Suppressor macrophage treated with lipopolysaccharide for 4 hours (primary cell): Measurements from ENCODE around the gene SELENOT.
A peak's percentile ranks its signal among the peaks of the same experiment; 100 is the strongest.
"Not testable (repeated sequence)": the region's sequence is repeated elsewhere in the genome, so short reads cannot be mapped to it uniquely, and the experiment has no call there.

Source experiments
- DNase-seq: peaks from one replicate; pipeline ENCODE4 v3.0.0-alpha.2; 2020

SELENOT gene, protein sequence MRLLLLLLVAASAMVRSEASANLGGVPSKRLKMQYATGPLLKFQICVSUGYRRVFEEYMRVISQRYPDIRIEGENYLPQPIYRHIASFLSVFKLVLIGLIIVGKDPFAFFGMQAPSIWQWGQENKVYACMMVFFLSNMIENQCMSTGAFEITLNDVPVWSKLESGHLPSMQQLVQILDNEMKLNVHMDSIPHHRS

DNA sequence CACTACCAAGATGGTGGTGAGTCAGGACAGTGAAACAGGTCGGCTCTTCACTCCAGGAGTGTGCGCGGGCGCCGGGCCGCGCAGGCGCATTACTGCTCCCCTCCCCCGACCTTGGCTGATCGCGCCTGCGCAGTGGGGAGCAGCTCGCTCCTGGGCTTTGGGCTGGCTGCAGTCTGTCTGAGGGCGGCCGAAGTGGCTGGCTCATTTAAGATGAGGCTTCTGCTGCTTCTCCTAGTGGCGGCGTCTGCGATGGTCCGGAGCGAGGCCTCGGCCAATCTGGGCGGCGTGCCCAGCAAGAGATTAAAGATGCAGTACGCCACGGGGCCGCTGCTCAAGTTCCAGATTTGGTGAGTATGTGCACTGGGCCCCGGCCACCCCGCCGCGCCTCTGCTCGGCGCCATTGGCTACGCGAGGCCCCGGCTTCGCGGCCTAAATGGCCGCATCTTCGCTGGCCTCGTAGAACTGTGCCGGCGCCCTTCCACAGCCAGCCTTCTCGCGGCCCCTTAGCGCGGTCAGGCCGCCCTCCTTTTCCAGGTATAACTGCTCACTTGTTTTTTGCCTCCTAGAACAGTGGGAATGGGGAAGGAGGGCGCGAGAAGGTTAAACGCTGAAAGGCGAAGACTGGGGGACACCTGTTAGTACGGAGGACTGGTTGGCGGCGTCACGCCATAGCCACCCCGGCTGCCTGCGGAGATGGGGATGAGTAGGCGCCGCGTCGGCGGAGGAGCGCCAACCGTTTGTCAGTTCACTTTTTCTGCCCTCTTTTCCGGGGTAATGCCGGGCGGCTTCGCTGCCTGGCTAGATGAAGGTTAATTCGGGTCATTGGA, at the start of gene SELENOT:
Gene SELENOT, plus strand, starts transcription at position 169 of the 827 bp plus-strand sequence. Its CDS starts 42 bp downstream, at position 211.
- peak; percentile 98 for DNase-seq

DNA sequence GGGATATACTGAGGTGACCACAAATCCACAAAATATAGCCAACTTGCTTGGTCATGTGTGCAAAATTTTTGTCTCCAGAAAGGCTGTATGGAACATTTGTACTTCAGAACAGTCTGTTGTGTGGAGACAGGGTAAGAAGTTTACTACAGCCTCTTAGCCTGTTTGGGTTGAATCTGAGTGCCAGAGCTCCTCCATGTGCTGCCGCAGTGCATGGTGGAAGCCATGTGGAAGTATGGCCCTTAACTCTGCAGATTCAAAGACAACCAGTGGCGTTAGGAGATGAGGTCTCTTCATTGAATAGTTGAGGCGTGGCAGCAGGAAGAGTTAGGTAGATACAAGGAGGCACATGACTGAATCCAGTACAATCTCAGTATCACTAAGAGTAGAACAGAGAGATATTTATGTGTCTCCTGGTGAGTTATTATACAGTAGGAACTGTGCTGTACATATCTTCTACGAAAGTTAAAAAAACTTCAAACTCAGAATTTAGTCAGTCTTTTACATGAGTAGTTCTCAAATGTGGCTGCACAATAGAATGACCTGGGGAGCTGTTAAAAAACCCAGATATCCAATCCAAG, 47.2 kb upstream of the SELENOT start:
- DNase-seq = no peak

DNA sequence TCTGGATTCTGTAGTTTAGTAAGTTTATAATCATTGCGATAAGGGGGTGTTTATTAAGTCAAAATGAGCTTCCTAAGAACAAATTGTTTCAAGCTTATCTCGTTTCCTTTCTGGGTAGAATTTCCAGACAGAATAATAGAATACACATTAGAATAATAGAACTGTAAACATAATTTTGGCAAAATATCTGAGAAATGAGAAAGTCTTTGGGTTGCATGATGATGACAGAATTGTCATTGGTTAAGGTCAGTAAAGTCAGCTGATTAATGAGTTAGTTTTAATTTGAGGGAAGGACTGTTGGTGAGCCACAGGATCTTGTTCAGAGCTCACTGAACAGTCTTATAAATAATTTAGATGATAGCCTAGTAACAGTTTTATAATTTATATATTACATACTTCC, 46.3 kb upstream of the SELENOT start:
- no peak for DNase-seq

DNA sequence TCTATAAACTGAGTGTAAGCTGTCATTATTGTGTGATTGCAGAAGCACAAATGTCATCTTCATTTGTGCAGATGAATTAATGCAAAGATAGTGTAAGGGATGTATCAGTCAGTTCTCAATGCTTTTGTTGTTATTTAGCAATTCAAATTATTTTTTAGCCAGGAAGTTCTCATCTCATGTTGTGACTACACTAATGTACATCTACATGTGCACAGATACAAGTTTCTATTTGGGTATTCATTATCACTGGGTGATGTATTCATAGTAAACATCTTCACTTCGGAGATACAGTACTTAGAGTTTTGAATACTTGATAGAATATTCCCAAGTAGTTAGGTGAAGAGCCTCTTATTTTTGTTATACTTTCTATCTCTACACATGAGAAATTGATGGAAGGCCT, 45.4 kb upstream of the SELENOT start:
- no peak for DNase-seq

DNA sequence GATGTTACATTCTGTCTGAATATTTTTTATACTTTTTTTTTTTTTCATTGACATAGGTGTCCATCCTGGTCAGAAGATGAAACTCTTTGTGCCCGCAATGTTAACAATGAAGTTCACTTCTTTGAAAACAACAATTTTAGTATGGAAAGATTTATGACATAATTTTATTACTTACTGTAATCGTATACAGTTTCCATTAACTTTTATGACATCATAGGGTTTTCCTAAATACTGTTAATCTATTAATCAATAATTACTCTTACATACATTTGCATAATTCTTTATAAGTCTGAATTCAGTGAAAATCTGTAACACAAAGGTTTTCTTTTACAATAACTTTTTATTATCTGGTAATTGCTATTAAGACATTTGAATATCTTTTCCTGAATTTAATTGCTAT, 38.9 kb upstream of the SELENOT start:
- no peak for DNase-seq

DNA sequence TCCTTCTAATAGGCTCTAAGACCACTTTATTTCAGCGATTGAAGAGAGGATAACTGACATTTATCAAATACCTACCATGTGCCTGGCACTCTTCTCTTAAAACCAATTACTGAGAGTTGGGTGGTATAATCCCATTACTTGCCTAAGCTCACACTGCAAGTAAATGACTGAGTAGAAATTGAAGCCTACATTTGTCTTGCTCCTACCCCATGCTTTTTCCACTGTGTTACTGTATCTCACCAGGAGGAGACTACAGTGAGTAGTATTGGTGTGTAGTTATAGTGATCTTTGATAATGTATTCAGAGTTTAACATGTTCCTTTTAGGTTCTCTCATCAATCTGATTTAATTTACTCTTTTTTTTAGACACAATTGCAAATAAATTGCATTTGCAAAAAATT, 35.8 kb upstream of the SELENOT start:
- DNase-seq = no peak

DNA sequence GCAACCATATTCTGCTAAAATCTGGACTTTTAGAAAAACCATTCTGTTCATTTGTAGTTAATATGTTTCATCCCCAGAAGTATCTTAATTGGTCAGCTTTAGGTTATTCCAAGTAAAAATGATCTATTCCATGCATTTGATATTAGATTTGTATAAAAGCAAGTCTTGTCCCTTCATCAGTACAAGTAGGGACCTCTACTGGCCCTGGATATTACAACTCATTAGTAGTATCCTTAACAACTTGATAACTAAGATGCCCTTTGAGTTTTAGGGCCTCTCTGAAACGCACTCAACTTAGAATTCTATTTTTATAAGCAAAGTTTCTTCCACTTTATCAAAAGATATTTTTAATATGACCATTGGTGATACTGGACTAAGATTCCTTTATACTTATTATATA, 25.3 kb upstream of the SELENOT start:
- no peak for DNase-seq

DNA sequence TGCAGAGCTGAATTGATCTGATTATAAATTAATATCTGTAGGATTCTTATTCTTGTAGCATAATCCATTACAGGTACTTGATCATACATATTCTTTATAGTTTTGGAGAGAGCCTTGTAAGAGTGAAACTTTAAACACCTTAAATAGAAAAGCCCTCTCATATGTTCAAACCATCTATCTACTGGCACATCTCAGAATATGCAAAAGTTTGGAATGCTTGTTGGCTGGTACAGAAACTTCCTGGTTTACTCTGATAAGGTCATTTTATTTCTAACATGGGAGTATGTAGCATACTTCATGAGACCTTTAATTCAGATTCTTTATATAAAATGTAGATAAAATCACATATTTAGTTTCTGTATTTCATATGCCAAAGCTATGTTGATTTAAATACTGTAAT, 21.9 kb upstream of the SELENOT start:
- no peak for DNase-seq

DNA sequence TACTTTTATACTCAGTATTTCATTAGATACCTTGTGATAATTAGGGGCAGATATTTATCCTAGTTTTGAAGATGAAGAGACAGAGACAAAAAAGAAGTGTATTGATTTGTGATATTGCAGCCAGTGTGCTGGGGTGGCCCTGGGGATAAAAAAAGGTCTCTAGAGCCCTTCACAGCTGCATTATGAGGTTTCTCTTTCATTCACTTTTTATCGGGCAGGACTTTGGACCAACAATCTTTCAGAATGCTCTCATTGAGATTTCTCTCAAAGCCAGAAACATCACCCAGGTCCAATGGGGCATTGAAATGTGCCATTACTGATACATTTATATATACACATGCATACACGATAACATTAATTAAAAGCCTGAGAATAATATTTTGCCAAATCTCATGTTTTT, 20.5 kb upstream of the SELENOT start:
- no peak for DNase-seq

DNA sequence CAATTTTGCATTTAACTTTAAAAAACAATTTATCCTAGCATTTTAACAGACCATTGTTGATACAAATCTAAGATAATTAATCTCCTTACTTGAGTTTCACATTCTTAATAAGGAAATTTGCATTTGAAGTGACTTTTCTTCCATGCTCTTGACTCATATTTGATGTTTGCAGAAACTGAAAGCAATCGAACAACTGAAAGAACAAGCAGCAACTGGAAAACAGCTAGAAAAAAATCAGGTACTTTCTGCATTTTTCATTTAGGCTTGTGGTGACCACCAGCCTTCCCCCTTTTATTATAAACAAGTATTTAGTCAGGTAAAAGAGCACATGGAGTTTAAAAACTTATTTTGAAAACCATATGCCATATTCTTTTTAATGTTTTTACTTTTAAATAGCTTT, 20.1 kb upstream of the SELENOT start:
- no peak for DNase-seq

DNA sequence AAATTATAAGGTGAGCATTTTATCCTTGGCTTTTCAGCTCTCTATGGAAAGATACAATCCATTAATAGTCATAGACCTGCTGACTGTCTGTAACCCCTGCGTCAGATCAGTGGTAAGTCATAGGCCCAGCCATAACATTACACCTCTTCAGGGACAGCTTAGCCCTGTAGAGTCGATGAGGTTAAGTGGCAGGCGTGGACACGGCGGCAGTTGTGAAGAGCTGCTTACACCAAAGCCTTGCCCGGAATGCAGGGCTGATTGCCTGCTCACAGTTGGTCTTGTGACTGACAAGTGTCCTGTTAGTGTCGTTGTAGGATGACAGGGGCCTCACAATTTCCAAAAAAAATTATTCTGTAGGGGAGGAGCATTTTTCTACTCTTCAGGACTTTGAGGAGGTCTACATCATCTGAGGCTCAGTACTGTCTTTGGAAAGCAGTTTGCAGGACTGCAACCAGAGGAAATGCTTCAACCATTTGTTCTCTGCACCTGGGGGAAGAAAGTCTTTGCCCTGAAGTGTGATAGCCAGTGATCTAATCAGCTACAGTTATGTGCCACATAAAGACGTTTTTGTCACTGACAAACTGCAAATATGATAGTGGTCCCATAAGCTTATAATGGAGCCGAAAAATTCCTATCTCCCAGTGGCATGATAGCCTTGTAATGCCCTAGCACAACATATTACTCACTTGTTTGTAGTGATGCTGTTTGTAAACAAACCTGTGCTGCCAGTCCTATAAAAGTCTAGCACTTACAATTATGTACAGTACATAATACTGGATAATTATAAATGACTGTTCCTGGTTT, 14.9 kb upstream of the SELENOT start:
- DNase-seq = no peak

DNA sequence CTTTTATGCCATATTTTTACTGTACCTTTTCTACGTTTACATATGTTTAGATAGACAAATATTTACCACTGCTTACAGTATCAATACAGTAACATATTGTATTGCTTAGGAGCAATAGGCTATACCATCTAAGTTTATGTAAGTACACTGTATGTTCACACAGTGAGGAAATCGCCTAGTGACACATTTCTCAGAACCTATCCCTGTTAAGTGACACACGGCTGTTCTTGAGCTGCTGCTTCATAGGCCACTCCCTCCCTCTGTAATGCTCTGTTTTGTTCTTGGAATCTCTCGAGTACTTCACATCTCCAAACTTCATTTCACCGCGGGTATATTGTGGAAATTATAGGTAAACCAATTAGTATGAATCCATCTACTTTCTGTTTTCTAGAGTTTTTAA, 13.4 kb upstream of the SELENOT start:
- no peak for DNase-seq

DNA sequence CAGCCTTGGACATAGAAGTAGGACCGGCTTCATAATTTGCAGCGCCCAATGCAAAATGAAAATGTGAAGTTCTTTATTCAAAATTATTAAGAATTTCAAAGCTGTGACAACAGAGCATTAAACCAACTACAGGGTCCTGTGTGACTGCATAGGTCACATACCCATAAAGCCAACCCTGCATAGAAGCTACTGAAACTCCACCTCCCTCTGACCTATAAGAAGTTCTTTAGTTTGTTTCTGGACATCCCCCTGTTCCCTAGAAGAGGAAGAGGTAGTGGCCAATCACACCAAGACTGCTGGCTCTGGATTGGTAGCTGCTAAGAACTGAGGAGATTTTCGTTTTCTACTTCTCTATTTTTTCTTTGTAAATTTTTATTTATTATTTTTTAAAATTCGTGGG, 9.0 kb upstream of the SELENOT start:
- peak; percentile 7 for DNase-seq

DNA sequence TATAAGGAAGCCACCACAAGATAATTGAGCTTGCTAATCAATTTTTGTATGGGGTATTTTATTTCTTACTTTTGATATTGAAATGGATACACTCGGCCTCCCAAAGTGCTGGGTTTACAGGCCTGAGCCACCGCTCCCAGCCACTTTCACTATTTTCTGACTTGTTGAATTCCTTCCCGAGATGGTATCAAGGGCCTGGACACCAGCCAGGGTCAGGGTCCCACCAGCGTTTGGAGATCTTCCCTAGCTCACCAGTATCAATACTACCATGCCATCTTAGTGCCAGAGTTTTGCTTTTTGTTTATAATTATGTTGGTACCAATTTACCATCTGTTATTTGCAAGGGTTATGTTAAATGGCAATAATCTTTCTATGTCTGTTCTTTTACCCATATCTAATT, 5.5 kb upstream of the SELENOT start:
- no peak for DNase-seq

DNA sequence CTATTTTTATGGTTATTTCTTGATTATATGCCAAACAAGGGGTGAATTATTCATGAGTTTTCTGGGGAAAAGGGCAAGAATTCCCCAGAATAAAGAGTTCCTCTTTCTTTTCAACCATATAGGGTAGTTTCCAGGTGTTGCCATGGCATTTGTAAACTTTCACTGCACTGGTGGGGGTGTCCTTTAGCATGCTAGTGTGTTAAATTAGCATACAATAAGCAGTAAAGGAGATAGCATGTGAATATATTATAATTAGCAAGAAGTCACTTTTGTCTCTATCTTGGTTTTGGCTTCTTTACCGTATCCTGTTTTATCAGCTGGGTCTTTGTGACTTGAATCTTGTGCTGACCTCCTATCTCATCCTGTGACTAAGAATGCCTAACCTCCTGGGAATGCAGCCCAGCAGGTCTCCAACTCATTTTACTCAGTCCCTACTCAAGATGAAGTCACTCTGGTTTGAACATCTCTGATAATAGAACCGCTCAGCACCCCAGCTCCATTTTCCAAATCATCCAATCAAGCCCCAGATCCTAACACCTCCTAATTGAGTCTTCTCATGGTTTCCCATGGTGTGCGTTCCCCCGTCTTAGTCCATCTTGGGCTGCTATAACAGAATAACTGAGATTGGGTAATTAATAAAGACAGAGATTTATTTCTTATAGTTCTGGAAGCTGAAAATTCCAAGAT, 3.4 kb upstream of the SELENOT start:
- peak; percentile 67 for DNase-seq

DNA sequence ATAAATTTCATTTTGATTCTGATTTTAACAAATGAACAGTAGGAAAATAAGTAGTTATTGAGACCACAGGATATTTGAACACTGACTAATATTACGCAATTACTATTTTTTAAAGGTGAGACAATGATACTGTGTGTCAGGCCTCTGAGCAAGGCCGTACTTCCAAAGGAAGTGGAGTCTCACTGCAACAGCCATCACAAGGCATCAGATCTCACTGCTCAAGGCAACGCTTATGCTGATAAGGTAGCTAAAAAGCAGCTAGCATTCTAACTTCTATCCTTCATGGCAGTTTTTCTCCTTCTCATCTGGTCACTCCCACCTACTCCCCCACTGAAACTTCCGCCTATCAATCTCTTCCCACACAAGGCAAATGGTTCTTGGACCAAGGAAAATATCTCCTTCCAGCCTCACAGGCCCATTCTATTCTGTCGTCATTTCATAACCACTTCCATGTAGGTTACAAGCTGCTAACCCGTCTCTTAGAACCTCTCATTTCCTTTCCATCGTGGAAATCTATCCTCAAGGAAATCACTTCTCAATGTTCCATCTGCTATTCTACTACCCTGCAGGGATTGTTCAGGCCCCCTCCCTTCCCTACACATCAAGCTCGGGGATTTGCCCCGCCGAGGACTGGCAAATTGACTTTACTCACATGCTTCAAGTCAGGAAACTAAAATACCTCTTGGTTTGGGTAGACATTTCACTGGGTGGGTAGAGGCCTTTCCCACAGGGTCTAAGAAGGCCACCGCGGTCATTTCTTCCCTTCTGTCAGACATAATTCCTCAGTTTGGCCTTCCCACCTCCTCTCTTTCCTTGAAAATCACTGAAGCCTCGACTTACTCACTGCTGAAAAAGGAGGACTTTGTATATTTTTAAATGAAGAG, 2.2 kb upstream of the SELENOT start:
- DNase-seq = not testable (repeated sequence)

DNA sequence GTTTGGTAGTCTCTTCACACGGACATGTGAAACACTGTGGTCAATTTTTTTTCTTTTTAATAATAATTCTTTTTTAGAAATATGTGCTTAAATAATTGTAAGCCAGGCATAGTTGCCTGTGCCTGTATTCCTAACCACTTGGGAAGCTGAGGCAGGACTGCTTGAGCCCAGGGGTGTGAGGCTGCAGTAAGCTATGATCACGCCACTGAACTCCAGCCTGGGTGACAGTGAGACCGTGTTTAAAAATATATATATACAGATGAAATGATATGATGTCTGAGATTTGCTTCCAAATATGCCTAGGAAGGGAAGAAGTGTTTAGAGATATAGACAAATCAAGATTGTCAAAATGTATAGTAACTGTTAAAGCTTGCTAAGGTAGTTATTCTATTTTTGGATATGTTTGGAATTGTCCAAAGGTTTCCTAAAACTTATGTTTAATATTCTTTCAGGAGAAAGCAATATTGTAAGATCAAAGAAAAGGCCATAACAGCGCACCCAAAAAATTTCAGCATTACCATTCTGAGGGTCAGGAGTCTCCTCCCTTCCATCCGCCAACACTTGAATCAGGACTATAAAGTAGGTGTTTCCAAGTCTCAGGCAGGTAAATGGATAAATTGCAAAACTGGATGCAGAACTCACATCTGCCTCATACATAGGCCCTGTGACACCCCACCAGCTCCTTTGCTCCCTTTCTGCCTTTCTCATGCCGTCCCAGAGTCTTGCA, 532 bp upstream of the SELENOT start:
- no peak for DNase-seq

DNA sequence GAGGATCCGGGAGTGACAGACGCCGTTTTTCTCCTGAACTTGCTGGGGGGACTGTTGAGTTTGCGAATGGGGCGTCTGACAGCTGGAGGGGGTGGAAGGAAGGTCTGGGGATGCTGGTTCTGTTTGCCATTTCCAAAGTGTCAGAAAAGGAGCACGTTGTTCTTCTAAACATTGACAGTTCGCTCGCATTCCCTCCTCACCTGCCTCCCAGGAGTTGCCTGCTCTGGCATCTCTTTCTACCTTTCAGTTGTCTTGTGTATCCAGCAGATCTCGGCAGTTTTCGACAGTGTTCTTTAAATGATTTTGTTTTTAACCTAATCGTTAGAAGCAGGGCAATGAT, 829 bp downstream of the SELENOT start:
- no peak for DNase-seq

DNA sequence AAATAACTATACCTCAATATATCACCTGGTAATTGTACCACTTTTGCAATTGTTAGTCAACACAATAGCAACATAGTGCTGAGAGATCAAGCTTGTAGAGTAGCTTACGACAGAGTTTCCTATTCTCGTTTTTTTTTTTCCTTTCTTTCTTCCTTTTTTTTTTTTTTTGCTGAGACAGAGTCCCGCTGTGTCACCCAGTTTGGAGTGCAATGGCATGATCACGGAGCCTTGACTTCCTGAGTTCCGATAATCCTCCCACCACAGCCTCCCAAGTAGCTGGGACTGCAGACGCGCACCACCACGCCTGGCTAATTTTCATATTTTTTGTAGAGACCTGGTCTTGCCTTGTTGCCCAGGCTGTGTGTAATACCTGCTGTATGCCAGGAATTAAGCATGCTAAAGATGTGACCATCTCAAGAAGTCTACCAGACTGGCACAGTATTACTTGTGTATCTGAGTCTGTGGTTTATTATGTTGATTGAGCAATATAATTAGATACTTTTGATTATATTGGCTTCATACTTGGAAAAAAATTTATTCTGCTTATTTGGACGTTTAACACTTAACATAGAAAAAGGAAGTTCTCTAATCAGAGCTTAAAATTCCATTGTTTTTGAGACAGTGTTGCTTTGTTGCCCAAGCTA, 3.0 kb downstream of the SELENOT start:
- peak; percentile 82 for DNase-seq

DNA sequence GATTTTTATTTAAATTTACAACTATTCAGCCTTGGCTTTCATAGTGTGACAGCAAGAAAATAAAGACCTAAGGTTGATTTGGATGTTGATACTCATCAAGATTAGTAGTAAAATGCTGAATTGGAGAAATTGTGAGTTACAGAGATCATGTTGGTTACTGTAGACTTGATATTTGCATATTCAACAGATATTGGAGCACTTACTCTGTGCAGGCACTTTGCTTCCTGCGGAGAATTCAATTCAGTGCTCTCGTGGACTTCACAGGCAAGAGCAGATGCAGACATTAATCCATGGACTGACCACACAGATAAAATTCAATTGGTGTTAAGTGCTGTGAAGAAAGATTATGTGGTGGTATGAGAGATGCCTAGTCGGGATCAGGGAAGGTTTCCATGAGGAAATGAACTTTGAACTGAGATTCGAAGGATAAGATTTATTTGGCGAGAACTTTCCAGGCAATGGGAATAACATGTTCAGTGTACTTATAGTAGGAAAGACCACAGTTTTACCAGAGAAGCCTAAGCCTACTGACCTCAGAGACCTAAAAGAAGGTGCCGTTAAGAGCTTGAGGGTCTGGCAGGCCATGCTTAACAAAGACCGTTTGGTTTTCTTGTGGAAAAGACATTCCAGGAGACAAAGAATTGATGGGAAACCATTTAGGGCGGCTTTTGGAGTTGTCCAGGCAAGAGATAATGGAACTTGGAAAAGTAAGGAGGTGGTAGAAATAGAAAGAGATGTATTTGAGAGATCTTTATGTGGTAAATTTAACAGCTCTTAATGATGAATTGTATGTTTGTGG, 4.3 kb downstream of the SELENOT start:
- no peak for DNase-seq
